Sigmoid colon (tissue), 4 donors: Measurements from ENCODE around the gene TRABD2B.

Experiments
- EP300 ChIP-seq, 4 donors: sonication (generic); formaldehyde crosslinking; IDR thresholded peaks; one replicate each; pipeline ENCODE4 v1.6.1; 2017; ENCODE audit warnings: antibody characterized with exemption in 4 of 4
- POLR2A ChIP-seq, 2 donors: fragments of 450-650 bp; IDR thresholded peaks; one replicate each; pipeline ENCODE4 v1.6.1; 2016; ENCODE audit warnings: antibody characterized with exemption in 2 of 2, mild to moderate bottlenecking in 2 of 2, moderate library complexity in 2 of 2
- POLR2AphosphoS5 ChIP-seq, 4 donors: sonication (generic); formaldehyde crosslinking; IDR thresholded peaks; one replicate each; pipeline ENCODE4 v1.6.1; 2017; ENCODE audit warnings: antibody characterized with exemption in 4 of 4
- TF ChIP-seq, protein P1 (sequence below), 4 experiments: fragments of 450-650 bp in 3 of 4; fragments of 200-600 bp in 1 of 4; IDR thresholded peaks; one replicate each; pipeline ENCODE4 v1.5.1; 2016 to 2019; ENCODE audit warnings: antibody characterized with exemption in 4 of 4, mild to moderate bottlenecking in 3 of 4, moderate library complexity in 2 of 4

DNA sequence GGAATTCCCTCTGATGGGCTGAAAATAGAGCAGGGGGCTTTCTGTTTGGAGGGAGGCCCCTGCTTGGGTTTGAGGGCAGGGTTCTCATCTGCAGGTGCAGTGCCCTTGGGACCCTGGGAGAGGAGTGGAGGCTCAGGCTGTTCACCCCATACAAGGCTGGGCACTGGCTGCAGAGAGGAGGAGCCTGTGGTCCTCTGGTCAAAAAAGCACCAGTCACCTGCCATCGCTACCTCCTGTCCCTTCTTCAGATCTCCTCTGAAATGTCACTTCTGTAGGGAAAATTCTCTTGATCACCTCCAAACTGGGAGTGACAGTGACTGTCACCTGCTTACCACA lies 108.9 kb downstream of the TRABD2B start:
- no peak for TF ChIP-seq POLR2A (IDR thresholded peaks at IDR 0.05)
- TF ChIP-seq, protein P1, sequence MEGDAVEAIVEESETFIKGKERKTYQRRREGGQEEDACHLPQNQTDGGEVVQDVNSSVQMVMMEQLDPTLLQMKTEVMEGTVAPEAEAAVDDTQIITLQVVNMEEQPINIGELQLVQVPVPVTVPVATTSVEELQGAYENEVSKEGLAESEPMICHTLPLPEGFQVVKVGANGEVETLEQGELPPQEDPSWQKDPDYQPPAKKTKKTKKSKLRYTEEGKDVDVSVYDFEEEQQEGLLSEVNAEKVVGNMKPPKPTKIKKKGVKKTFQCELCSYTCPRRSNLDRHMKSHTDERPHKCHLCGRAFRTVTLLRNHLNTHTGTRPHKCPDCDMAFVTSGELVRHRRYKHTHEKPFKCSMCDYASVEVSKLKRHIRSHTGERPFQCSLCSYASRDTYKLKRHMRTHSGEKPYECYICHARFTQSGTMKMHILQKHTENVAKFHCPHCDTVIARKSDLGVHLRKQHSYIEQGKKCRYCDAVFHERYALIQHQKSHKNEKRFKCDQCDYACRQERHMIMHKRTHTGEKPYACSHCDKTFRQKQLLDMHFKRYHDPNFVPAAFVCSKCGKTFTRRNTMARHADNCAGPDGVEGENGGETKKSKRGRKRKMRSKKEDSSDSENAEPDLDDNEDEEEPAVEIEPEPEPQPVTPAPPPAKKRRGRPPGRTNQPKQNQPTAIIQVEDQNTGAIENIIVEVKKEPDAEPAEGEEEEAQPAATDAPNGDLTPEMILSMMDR (IDR thresholded peaks at IDR 0.05): no peak
- no peak for TF ChIP-seq EP300 (IDR thresholded peaks at IDR 0.05)
- TF ChIP-seq POLR2AphosphoS5 (IDR thresholded peaks at IDR 0.05): no peak
